ENCODE results near the gene YIF1A.

The YIF1A gene

GRCh38 chr11:66291303-66291705 is 2.4 kb upstream of the YIF1A start:
- intact Hi-C loops (cut with DNase I): no loop called here
- peak in 1 of 42 donors; percentile 42 for DNase-seq

DNA sequence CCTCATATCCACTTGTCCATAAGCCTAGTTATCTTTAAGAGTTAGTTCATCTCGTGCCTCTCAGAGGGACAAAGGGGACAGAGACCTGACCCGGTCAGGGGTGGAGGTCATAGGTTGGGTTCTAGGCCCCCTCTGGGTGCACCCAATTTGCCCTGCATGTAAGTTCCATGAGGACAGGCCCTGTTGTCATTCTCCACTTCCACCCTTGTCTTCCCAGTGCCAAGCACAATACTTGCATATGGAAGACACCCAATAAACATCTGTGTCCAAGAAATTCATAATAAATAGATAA is 1.3 kb upstream of the YIF1A start:
- intact Hi-C loops (cut with DNase I): no loop called here
- no peak for DNase-seq

DNA sequence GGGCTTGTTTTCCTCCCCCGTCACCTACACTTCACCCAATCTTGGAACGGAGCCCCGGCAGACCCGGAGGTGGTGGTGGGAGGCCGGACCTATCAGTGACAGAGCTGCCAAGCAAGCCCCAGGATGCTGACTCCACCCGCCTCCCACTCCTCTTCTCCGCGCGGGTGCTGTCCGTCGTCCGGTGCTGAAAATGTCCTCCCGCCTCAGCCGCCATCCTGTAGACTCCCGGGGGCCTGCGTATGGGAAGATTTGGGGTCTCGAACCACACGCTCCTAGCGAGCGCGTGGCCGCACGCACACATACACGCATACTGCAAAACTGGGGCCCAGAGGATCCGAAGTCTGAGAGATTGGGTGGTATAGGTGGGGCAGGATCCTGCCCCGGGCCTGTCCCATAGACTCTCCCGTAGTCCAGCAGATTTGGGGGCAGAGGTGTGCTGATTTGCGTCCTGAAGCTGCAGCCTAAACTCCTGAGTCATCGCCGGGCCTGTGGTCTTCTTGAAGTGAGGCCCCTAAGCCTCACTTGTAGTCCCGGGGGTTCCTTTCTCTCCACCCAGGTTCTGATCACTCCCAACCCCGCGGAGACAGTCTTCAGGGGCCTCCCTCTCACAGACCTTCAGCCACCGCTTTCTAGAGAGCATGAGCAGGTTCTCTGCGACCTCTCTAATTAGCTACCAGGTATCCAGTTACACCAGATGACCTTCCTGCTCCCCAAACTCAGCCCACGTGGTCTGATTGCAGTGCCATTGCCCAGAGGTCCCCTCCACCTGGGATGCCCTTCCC is 796 bp upstream of the YIF1A start:
- intact Hi-C loops (cut with DNase I): no loop called here
- peak in 22 of 42 donors; percentile 36 to 87 (median 68) for DNase-seq

GRCh38 chr11:66287889-66288670 is 863 bp downstream of the YIF1A start:
- peak in 1 of 42 donors; percentile 38 for DNase-seq
- intact Hi-C loops (cut with DNase I): no loop called here

DNA sequence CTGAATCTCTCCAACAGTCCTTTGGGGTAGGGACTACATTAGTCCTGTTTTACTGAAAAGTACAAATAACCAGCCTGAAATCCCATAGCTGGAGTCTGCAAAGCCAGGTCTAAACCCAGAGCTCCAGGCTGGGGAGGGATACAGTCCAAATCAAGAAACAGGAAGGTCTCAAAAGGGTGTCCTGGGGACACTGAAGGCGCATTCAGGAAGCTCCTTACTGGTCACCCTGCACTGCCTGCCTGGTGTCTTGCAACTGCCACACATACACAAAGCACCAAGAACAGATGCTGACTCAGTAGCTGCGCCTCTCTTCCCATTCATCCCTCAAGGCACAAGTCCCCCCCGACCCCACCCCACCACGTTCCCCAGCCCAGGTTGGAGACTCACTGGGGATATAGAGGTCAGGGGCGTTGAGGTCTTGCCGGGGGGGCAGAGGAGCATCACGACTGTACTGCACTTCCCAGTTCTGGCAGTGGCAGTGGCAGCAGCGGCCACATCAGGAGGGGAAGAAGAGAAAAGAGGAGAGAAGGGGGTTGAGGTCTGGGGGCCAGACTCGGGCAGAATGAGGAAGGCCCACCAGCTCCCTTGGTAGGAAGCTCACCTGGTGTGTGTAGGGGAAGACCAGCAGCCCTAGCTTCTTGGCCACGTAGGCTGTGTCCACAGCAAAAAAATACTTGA is 1.6 kb downstream of the YIF1A start:
- DNase-seq: peak in 1 of 42 donors; percentile 27
- intact Hi-C loops (cut with DNase I): no loop called here

- intact Hi-C loops (cut with DNase I): no loop called here
- peak in 1 of 42 donors; percentile 31 for DNase-seq
Measured at GRCh38 chr11:66286699-66287098, 2.2 kb downstream of the YIF1A start.

DNA sequence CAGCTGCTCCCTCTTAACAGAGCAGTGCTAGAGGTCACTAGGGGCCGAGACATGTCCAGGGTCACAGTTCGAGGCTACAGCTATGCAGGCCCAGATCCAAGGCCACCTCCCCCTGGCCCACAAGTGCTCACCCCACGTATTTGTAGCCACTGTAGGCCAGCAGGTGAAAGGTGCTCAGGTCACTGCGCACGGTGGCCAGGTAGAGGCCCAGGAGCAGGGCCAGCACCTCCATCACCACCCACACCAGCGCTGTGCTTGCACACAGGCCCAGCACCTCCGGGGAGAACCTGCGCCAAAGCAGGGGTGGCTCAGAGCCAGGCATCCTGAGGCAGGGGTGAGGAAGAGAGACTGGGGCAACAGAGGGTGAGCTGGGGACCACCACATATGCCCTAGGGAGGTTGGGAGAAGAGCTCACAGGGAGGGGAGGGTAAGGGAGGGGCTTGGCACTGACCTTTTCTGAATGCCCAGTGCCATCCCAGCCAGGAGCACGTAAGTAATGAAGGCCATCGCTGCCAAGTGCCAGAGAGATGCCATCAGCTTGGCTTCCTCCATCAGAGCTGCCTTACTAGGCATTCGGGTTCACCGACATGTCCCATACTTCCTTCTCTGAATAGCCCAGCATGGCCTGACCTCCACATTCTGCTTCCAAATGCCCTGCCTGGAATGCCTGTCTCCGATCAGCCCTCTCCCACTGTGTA is 3.5 kb downstream of the YIF1A start:
- peak in 1 of 42 donors; percentile 33 for DNase-seq
- intact Hi-C loops (cut with DNase I): no loop called here

GRCh38 chr11:66284526-66285078 is 4.3 kb downstream of the YIF1A start:
- peak in 1 of 42 donors; percentile 32 for DNase-seq
- intact Hi-C loops (cut with DNase I): no loop called here

DNA sequence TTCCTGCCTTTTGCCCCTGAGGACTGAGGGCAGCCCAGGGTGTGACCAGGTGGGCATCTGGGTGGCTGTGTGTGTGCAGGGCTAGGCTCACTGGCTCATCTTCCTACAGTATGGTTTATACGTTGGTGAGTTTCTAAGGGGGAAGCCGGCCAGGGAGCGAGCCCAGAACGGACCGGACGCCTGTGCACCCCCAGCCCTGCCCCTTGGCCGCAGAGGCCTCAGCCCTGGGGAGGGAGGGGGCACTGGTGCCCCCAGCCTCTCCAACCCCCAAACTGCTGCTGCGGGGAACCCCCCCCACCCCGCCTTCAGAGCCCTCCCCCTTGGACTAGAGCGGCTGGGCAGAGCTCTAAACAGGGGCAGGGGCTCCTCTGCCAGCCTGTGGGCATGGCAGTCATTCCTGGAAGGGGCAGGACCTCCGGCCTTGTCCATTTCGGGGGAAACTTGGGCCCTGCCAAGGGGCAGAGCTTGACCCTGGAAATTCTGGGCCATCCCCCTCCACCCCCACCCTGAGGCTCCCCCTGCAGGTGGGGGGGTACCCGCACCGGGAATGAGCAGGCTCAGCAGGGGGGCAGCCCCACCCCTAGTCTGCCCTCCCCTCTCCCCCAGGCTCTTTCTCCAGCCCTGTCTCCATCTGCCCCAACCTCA is 5.4 kb downstream of the YIF1A start:
- peak in 1 of 42 donors; percentile 32 for DNase-seq
- intact Hi-C loops (cut with DNase I): no loop called here

DNA sequence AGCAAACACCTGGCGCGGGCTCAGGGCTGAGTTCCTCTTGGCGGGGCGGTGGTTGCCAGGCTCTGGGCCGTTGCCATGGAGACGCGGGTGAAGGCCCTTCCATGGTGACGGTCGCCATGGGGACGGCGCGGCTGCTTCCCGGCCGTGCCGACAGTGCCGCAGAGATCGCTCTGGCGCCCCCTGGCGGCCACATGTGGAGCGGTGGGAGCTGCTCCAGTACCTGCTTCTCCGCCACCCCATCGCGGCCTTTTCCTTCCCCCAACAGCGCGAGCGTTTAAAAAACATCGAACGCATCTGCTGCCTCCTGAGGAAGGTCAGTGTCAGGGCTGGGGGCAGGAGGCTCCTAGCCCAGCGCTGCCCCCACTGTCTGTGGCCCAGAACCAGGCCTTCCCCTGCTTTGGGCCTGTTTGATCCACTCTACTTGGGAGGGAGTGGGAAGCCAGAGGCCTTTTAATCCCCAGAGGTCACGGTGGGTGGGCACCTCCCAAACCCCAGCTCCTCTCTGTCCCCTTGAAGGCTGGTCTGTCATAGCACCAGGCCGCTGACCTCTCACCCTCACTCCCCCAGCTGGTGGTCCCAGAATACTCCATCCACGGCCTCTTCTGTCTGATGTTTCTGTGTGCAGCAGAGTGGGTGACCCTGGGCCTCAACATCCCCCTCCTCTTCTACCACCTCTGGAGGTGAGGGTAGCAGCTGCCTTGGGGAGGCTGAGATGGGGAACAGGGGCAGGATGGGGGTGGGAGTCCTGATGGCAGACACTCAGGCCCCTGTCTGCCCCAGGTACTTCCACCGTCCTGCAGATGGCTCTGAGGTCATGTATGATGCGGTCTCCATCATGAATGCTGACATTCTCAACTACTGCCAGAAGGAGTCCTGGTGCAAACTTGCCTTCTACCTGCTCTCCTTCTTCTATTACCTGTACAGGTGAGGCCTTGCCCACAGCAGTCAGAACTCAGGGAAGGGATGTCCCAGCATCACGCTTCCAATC is 6.2 kb downstream of the YIF1A start:
- peak; percentile 99 to 100 (median 100) for DNase-seq
- intact Hi-C loops (cut with DNase I): no loop called here

- intact Hi-C loops (cut with DNase I): no loop called here
- no peak for DNase-seq
Measured at GRCh38 chr11:66281776-66282467, 7.0 kb downstream of the YIF1A start.

- intact Hi-C loops (cut with DNase I): no loop called here
- DNase-seq: no peak
Measured at GRCh38 chr11:66281001-66281400, 7.9 kb downstream of the YIF1A start.

DNA sequence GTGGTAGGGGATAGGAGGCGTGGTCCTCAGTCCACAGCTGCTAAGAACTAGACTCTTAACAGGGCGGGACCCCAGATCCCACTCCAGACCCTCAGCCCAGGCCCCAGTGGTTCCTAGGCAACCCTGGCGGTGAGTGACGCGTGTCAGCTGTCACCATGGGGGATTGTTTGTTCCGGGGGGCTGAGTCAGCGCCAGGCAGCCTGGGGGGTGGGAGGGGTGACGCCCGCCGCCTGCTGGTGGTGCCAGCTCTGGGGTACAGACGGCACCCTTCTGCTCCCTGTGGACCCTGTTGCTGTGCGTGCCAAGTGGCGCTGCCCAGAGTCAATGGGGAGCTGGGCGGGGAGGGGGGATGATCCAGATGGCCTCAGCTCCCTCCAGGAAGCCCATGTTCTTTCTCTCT is 8.5 kb downstream of the YIF1A start:
- no peak for DNase-seq
- intact Hi-C loops (cut with DNase I): no loop called here

DNA sequence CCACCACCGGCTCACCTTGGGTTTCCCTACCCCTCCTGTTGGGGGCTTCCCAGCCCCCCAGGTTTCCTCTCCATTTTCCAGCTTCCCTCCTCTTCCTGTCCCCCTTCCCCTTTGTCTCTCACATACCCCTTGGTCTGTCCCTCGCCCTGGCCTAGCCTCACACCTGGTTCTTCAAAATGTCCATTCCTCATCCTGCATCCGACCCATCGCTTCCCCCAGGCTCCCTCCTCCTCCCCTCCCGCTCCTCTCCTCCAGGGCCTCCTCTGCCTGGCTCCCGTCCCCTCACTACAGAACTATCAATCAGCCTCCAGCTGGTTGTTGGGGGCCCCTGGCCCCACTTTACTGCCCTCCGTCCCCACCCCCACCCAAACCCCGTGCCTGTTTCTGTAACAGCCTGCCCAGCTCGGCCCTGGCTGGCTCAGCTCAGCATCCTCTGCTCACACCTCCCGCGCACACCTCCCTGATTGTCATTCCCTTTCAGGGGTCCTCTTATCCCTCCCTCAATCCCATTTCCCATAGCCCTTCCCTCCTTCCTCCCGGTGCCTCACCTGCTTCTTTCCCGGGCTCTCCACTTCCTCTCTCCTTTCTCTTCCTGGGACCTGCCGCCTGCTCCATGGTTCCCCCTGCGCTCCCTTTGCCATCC is 9.7 kb downstream of the YIF1A start:
- intact Hi-C loops (cut with DNase I): no loop called here
- DNase-seq: peak in 4 of 42 donors; percentile 31 to 47 (median 38)

DNA sequence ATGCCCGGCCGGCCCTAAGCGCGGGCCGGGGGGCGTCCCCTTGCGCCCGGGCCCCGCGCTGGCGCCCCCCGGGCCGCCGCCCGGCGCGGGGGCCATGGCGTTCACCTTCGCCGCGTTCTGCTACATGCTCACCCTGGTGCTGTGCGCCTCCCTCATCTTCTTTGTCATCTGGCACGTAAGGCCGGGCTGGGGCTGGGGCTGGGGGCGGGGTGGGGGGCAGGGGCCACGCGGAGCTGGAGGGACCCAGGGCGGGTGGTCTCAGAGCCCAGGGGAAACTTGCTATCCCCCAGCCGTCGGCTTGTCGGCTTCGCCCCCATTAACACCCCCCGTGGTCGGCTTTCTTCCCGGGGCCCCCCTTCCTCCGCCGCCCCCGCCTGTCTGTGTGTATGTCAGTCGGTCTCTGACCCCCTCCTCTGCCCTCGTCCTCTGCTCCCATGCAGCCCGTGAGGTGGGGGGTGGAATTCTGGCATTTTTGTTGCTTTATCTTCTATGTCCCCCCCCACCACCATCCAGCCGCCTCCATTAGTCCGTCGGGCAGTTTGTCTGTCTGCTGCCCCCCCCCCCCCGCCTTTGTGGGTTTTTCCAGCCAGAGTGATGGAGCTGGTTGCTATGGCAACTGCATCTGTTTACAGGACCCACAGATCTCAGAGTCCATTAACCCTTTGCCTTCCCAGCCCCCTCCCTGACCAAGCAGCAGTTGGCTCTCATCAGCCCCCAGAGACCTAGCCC is 10.4 kb downstream of the YIF1A start:
- no peak for DNase-seq
- intact Hi-C loops (cut with DNase I): no loop called here

Measured in head of caudate nucleus (tissue), 42 donors.